Upper lobe of left lung (tissue), 4 donors: ENCODE results near the gene LRRC43.

Experiments
- CTCF ChIP-seq, 6 experiments: fragments of 450-650 bp in 4 of 6; fragments of 200-600 bp in 2 of 6; sonication (generic) in 2 of 6; IDR thresholded peaks; one replicate each; pipeline ENCODE4 v1.5.1; 2016 to 2019; ENCODE audit warnings: antibody characterized with exemption in 6 of 6
- POLR2A ChIP-seq, 4 donors: fragments of 450-650 bp; IDR thresholded peaks; one replicate each; pipeline ENCODE4 v1.5.1; 2016 to 2017; ENCODE audit warnings: antibody characterized with exemption in 4 of 4, mild to moderate bottlenecking in 2 of 4
- POLR2AphosphoS5 ChIP-seq, 2 donors: sonication (generic); formaldehyde crosslinking; IDR thresholded peaks; one replicate each; pipeline ENCODE4 v1.5.1; 2017; ENCODE audit warnings: antibody characterized with exemption in 2 of 2

GRCh38 chr12:122158700-122159285, 24.1 kb upstream of the LRRC43 start:
- TF ChIP-seq CTCF (IDR thresholded peaks at IDR 0.05) (no peak), POLR2A (IDR thresholded peaks at IDR 0.05) (no peak), POLR2AphosphoS5 (IDR thresholded peaks at IDR 0.05) (no peak)
